GM21737 (cell line): ENCODE results near the gene ATP1B1.

ENCODE experiments used
- ATAC-seq: cut with Tn5 transposase; IDR thresholded peaks from one replicate; pipeline ENCODE4 v1.9.1; 2021; ENCODE audit warnings: mild to moderate bottlenecking, moderate library complexity; ENCODE audit not compliant: unreplicated experiment

Gene ATP1B1

DNA sequence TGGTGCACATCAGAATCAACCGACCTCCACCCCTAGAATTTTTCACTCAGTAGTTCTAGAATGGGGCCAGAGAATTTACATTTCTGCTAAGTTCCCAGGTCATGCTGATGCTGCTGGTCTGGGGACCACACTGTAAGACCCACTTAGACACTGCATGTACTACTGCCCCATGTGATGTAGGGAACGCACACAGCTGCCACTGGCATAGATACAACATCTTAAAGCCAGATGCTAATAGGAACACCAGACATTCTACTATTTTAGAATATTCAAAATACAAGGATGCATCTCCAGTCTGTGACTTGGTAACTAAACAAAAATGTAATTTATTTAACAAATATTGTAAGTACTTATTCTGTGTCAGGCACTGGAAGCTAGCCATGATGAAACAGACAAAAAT lies 14.1 kb upstream of the ATP1B1 start:
- no peak for ATAC-seq

DNA sequence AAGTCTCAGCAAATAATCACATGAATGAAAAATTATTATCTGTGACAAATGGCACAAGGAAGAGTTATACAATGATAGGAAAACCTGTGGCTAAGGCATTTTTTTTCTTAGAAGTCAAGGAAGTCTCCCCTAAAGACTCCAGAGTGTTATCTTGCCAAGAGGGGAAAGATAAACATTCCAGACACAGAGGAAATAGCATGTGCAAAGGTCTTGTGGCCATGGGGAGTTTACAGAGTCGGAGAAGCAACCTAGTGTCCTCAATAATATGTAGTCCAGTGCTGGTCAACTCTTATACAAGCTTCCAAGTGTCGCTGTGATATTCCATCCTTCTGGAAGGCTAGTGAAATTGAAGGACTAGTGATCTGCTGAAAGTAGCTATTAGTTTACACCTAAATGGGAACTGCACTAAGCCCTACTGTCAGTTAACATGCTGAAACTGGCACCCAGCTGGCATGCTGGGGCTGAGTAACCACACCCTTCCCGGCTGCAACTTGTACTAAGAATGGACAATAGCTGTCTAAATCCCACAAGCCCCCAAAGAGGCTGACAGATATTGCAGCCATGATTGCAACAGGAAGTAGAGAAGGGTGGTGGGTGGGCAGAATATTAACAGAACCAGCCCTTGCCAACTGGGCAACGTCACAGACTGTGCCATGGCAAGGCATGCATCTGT lies 11.5 kb upstream of the ATP1B1 start:
- ATAC-seq, result no peak

DNA sequence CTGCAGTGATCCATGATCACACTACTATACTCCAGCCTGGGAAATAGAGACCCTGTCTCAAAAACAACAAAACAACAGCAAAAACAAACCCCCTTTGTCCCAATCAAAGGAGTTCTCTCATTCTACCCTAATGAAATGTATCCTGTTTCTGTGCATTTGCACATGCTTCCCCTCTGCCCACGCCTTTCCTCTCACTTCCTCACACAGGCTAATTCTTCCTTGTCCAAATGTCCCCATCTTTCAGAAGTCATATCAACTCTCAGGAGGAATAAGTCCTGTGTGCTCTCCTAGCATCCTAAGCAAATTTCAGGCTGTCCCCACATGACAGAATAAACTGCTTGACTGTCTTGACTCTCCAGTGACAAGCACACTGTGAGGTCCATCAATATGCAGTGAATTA lies 8.1 kb upstream of the ATP1B1 start:
- ATAC-seq, result no peak

DNA sequence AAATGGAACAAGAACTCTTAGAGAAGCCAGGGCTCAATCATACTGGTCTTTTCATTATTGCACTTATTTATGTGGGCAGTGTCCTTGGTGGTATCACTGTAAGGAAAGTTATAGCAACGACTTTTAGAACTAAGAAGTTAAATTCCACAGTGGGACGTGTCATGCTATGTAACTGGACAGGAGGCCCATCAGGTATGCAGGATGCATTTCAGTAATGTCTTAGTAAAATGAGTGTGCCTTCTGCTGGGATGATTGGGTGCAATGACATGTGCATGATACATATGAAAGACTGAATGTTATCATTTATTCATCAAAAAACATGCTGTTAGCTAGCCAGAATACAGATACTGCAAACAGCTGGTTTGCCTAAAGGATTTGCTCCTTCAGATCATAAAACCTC lies 6.9 kb upstream of the ATP1B1 start:
- no peak for ATAC-seq

DNA sequence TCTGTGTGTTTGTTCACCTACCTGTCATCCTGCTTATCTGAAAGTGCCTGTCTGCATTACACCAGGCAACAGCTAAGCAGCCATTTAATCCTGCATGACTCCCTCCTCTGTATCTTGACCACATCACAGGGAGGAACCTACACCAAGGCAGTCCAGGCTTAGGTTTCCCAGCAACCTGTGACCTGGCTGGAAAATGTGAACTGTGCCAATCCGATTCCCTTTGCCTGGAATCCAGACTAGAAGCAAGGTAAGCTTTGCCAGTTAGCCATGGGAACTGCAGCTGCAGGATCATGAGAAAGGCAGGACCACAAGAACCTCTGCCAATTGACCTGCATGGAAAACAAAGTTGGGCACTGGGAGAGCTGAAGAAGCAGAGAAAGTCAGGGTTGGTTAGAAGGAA lies 6.3 kb upstream of the ATP1B1 start:
- no peak for ATAC-seq

DNA sequence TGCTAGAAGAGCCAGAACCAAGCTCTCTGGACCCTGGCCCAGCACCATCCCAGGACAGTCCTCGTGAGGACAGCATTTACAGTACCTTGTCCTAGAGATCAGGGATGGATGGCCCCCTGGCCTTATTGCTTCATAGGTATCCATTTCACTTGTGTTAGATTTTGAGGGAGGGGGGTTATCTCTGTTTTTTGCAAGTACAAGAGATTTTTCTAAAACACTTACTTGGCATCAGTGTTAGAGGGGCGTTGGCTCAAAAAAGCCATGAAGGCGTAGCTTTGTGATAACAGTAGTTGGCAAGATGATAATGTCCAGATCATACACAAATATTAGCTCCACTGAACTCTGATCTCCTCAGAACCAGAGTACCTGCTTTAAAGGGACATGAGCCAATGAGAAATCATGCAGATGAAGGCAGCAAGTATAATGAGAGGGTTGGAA lies 5.8 kb upstream of the ATP1B1 start:
- no peak for ATAC-seq

DNA sequence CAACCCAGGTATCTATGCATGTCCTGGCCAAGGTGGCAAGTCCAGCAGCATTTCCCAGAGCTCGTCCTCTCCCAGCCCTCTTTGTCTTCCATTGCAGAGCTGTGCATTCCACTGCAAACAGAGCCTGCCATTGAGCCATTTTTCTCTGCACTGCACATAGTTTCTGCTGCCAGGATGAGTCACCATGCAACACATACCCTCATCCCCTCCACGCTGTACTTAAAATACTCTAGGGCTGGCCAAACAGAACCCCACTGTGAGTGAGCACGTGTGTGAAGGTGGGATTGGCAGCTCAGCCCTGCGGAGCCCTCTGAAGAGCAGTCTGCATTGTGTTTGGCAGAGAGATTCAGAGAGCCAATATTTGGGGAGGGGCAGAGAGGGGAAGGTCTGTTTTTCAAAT lies 3.9 kb upstream of the ATP1B1 start:
- ATAC-seq, result no peak

DNA sequence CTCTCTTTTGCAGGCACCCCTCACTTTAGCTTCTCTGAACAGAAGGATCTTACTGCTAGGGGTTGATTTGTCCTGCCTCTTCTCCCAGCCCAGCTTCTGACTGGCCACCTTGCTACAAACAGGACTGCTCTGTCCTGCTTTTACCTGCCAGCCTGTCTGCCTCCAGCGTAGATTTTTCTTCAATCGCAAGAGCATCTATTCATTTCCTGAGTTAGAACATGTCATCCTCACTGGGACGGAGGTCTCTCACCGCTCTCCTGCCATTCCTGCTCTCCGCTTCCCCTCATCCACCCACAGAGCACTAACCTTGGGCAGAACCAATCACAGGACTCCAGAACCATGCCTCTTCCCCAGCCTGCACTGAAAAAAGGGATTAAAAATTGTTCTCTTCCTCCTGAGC lies 3.5 kb upstream of the ATP1B1 start:
- ATAC-seq, result no peak

DNA sequence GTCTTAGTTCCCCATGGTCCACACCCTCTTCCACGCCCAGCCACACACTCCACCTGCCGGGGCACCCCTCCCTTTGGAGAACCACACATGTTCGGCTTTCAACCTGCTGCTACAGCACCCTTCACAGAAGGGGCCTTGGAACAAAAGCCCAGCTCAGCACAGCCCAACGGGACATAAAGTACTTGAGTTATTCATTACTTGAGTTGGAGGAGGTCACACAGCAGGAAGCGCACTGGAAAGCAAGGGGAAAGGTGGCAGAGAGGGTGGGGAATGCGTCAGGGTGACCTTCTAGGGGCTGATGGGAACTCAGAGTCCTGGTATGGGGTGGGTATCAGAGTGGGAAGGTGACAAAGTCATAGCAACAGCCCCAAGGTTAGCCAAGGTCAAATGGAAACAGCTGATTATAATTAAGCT lies 3.0 kb upstream of the ATP1B1 start:
- no peak for ATAC-seq

DNA sequence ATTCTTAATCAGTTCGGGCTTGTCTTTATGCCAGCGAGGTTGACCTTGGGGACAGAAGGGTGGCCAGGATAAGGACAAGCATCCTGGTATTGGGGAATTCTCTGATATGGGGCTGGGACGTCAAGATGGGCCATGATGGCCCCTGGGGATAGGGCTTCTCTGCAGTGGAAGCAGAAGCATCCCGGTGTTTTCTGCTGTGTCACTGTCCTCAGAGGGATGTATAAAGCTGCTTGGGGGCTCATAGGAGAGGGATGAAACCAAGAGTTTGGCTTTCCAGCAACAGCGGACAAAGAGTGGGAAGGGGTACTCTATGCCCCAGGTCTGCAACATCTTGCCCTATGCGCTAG lies 1.4 kb upstream of the ATP1B1 start:
- no peak for ATAC-seq

DNA sequence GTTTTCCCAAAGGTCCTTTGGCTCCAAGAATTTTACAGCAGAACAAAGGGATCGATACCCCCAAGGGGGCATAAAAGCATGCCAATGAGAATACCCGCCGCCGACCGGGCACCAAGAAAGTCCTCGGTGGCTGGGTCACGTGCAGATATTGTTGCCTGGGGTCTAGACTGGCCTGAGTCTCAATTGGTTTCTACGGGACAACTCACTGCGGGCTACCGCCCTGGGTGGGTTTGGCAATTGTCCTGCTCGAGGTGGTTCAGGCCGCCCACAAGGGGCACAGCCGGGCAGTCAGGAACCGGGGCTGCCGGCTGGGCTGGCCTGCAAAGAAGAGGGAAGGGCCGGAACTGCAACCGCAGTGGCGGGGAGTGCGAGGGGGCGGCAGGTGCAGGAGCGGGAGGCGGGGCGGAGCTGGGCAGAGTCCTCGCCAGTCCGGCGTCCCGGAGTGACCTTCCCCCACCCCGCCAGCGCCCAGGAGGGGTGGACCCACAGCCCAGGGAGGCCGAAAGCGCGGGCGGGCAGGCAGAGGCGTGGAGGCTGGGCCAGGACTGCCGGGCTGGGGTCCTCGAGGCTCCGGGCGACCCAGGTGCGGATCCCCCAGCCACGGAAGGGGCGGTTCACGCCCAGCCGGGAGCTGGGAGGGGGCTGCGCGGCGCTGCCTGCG lies 926 bp upstream of the ATP1B1 start:
- ATAC-seq, result peak; percentile 28

DNA sequence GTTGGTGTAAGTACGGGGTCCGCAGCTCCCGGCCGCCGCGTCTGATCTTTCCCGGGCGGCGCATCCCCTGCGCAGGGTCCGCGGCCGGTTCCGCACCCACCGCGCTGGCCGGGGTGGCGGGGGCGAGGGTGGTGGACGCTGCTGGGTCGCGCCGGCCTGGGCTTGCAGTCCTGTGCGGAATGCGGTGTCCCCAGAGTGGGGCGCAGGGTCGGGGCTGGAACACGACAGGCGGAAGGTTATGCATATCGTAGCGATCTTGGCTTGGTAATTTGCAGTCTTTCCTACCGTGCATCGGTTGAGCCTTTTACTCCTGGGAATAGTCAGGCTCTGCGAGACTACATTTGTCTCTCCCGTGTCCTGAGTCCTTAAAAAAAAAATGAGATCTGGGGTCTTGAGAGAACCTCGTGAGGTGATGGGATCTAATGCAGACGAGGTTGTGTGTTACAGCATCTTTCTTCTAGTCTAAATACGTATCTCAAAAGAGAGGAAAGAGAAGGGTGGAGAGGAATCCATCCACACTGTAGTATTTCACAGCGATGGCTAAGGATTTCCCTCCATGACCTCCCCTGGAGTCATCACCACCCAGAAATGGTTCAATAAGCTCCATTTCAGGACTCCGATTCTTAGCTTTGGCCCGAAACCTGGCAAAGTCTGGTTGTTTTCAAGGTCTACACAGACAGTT lies 572 bp downstream of the ATP1B1 start:
- no peak for ATAC-seq

DNA sequence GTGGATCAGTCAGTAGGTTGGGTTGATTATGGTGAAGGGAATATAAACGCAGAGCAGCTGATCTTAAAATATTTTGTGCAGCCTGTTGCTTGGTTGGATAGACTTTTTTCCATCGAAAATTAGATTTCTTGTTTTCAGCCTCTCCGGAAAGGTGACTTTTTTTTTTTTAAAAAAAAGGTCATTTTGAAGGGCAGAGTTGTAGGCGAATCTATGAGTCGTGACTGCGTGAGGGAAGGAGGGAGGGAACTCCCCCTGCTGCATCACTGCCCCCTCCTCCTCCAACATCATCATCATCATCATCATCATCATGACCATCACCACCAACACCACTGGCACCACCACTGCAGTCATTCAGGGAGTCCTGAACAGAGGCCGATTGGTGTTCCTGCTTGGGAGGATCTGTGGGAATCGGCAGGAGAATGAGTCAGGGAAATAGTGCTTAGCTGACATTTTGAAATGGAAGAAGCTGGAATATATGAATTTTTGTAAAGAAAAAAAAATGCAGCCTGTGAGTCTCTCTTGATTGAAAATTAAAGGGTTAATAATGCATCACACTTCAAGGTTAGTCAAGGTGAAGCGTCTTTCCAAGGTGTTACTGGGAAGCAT lies 1.2 kb downstream of the ATP1B1 start:
- ATAC-seq, result no peak

DNA sequence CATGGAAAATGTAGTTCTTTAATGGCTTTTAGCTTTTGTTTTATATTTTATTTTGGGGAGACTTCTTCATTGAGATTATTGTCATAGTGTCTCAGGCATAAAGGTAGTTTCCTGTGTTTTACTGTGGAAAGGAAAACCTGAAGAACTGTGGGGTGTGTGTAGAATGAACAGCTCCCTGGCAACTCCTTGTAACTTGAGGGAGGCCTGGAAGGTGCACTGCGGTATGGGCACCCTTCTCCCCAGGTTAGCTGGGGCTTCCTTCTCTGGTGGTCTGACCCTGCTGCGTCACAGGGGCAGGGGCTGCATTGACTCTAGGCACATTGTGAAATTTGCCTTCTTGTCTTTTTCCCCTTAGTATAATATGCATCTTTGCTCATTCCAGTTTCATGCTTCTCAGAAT lies 1.7 kb downstream of the ATP1B1 start:
- no peak for ATAC-seq

DNA sequence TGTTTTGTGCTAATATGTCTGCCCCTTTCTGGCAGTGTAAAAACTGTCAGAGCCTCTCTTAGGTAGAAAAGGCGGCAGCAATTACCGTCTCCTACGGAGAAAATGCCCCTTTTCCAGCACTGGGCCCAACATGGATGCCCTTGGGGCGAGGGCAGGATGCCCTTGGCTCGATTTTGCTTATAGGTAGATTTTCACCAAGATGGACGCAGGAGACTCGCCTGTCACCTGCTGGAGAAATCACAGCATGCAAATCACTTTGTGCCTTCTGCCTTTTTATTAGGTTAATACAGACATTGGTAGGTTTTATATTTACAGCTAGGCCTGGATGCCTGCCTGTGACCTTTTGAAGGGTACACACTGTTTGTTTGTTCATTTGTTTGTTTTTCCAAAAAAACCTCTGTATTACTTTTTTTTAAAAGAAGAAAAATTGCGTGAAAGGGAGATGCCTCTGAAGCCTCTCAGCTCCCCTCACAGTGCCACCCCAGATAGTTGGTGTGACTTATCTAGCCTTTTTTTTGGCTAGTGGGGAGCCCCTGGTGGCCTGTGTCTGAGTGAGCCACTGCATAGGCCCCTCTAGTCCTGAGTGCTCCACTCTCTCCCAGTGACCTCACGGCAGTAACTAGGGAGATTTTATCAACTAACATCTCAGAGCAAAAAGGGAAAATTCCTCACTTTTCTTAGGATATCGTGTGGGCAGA lies 2.5 kb downstream of the ATP1B1 start:
- ATAC-seq, result no peak

DNA sequence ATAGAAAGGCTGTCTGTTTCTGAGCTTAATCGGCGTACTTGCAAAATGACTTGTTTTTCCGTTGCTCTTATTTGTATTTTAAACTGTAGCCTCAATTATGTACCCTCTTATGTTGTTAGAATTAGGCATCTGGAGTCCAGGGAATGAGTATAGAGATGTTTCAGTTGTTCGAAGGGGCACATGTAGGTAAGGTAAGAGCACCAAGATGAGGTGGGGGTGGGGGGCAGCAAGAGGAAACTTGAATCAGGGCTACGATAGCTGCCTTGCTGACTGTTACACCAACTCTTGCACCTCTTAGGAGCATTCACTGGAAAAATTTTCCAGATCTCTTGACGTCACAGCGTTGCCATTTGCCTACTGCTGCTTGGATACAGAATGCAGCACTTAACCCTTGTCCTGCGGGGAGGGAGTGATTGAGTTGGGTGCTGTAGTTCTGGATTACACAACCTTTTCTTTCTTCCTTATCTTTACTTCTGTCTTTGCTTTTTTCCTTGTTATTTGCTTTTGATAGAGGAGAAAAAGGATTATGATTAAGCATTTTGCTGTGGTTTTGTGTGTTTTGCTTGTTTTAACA lies 3.2 kb downstream of the ATP1B1 start:
- no peak for ATAC-seq

DNA sequence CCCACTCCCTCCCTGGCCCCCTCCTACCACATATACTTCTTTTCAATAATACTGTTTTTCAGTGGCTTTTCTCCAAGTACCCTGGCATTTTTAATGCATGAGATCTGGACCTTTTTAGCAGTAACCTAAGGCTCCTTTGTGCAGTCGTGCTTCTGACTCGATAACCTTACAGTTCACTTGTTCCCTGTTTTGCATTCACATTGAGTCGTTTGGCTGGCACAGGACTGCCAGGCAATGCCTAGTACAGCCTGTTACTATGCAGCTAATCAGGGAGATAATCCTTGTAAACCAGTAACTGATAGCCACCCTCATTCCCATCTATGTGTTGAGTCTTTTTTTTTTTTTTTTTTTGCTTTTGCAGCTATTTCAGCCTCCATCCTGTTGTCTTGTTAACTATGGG lies 3.7 kb downstream of the ATP1B1 start:
- ATAC-seq, result no peak

DNA sequence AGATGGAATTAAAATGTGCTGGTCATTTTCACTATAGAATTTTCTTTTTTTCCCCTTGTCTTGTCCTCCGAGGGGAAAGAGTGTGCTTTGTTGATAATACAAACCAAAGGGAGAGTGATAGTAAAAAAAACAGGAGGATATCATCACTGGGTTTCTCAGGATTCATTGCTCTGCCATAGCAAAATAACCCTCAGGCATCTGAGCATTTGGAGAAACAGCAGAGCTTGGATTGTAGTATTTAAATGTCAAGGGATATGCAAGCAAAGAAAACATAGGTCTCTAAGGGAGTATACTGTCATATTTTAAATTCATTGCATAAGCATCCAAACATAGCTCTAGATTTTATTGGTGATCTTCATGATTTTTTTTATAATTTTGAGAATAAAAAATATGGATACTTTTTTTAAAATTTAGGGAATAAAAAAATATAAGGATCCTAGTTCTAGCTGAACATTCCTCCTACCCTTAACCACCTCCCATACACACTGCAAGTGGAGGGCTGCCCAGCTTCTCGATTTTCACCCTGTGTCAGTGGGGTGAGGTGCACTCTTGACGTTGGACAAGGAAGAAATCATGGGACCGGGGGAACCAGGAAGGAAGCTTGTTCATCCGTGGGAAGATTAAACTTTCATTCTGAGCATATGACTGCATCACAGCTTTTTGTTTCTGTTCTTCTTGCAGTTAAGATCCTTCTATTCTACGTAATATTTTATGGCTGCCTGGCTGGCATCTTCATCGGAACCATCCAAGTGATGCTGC lies 4.4 kb downstream of the ATP1B1 start:
- no peak for ATAC-seq

DNA sequence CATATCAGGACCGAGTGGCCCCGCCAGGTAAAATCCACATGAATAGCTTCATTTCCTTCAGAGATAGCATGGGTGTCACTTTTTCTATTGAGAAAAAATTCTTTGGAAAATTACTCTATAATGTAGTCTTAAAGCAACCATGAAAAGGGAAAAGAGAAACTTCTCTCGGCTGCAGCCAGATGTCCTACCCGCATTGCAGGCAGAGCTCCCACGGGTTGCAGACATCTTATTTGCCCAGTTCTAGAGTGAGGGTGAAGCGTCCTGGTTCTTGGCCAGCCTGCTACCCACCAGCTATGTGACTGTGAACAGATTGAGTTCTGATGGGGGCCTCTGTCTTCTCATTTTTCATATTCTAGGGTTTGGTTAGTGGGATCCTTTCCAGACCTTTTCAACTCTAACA lies 5.0 kb downstream of the ATP1B1 start:
- ATAC-seq, result no peak

DNA sequence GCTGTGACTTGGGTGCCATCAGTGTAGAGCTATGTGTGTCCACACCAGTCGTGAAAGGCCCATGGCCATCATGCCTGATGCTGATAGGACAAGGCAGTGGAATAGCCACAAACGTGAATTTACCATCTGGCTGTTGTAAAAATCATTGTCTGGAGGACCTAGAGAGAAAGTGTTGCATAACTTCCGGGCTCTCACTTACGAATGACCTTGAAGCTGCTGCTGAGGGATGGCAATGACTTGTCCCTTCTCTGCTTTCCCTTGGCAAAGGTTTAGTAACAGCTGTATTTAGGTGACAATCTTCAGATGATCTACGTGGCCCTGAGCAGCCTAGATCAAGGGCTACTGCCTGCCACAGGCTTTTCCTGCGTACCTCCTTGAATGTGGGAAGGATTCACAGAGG lies 5.8 kb downstream of the ATP1B1 start:
- no peak for ATAC-seq
